Adrenal gland (tissue), 12 donors: ENCODE data around the gene C9orf57. TPM values are rescaled to one million over a fixed set of nuclear protein-coding genes. Genes with fewer than 3 reads are reported as not detected.

Experiments
- DNase-seq, 7 donors: peaks; one replicate each; pipeline ENCODE4 v3.0.0-alpha.2; 2019 to 2020
- H3K27ac ChIP-seq, 5 donors: fragments of 200-600 bp; sonication (generic) in 4 of 5; 1 replicate in 3 of 5; 2 replicates in 2 of 5; pipeline versions ENCODE4 v1.5.1 to v1.8.0; 2016 to 2020; ENCODE audit warnings: mild to moderate bottlenecking in 1 of 5
- H3K27me3 ChIP-seq: fragments of 200-600 bp; 2 replicates; pipeline ENCODE4 v1.8.0; 2021
- H3K36me3 ChIP-seq, 2 donors: fragments of 200-600 bp; replicated peaks in 1 of 2; 1 replicate in 1 of 2; 2 replicates in 1 of 2; pipeline versions ENCODE4 v1.5.1 to v1.8.0; 2018 to 2022
- H3K4me1 ChIP-seq, 2 donors: fragments of 200-600 bp; replicated peaks in 1 of 2; 1 replicate in 1 of 2; 2 replicates in 1 of 2; pipeline versions ENCODE4 v1.5.1 to v1.8.0; 2018 to 2021
- H3K4me3 ChIP-seq, 4 donors: fragments of 200-600 bp; sonication (generic) in 3 of 4; one replicate each; pipeline ENCODE4 v1.5.1; 2016 to 2018
- H3K9me3 ChIP-seq, 3 donors: fragments of 200-600 bp; sonication (generic) in 1 of 3; replicated peaks in 1 of 3; 1 replicate in 2 of 3; 2 replicates in 1 of 3; pipeline versions ENCODE4 v1.5.1 to v1.8.0; 2016 to 2021
- CTCF ChIP-seq, 6 experiments: fragments of 450-650 bp in 4 of 6; fragments of 200-600 bp in 2 of 6; sonication (generic) in 1 of 6; IDR thresholded peaks; 1 replicate in 5 of 6; 2 replicates in 1 of 6; pipeline versions ENCODE4 v1.5.1 to v1.8.0; 2016 to 2021; ENCODE audit warnings: antibody characterized with exemption in 6 of 6, mild to moderate bottlenecking in 2 of 6, moderate library complexity in 1 of 6
- POLR2A ChIP-seq, 2 donors: fragments of 450-650 bp; IDR thresholded peaks; one replicate each; pipeline ENCODE4 v1.6.1; 2017; ENCODE audit warnings: antibody characterized with exemption in 2 of 2, mild to moderate bottlenecking in 2 of 2, moderate library complexity in 1 of 2
- WGBS, 4 donors: extraction: QIAGEN DNeasy Blood & Tissue Kit in 2 of 4; methylation state at CpG; one replicate each; pipeline versions ENCODE4 v1.1.5 to v1.1.7; 2013 to 2017; 5-methylcytosine and 5-hydroxymethylcytosine counted together
- intact Hi-C, 2 donors: fragments of 100-400 bp; cut with DNase I; formaldehyde crosslinking; loops; one replicate each; pipeline versions ENCODE4 v1.14.1 to v1.15.0; 2022 to 2023
- polyA plus RNA-seq, 3 donors: library from polyadenylated mRNA; stranded (reverse); fragments of 200-250 nt in 2 of 3; fragments of 350-450 nt in 1 of 3; fragmentation: Illumina TruSeq in 1 of 3; extraction: RNeasy Lipid Tissue Mini Kit (QIAGEN cat#74804) in 1 of 3; gene quantifications; one replicate each; pipeline ENCODE4 v1.2.3, GENCODE V29; 2013 to 2014
- total RNA-seq, 9 donors: library from RNA; depleted of rRNA in 4 of 9; stranded (reverse); fragments of >200 nt in 4 of 9; fragments of 120-200 nt in 1 of 9; fragmentation: NEBNext Ultra II Directional in 1 of 9; extraction: Animal tissue kit (Norgen Biotek cat#: 25700) in 1 of 9; gene quantifications; one replicate each; pipeline versions ENCODE4 v1.1.0 to v1.2.4, GENCODE V29; 2013 to 2023
- donor health status: healthy with polysubstance abuse.
- donor health status: Bipolar disorder and iron deficiency.
- donor health status: DM: yes; HTN: yes; CAD: no.
- donor health status: DM: no; HTN: no; CAD: no.
- donor health status: DM: no; HTN: no; CAD: no.
- donor health status: DM: yes; HTN: yes; CAD: no.

C9orf57 gene
- total and polyA plus RNA-seq, 12 donors = not detected

GRCh38 chr9:72025906-72026305 lies 34.5 kb downstream of the C9orf57 start:
- TF ChIP-seq CTCF (IDR thresholded peaks at IDR 0.05) = no peak
- TF ChIP-seq POLR2A (IDR thresholded peaks at IDR 0.05) = no peak
- H3K27me3 ChIP-seq = no peaks in the 10 kb centered on the region
- no peaks in the 10 kb centered on the region for H3K9me3 ChIP-seq
- H3K4me3 ChIP-seq = no peak overlapping the region
- H3K36me3 ChIP-seq = no peaks in the 10 kb centered on the region
- DNase-seq = no peak
- intact Hi-C loops = loop anchor here (5.0 to 10.0 kb wide), 2 partner anchors 219 to 221 kb away; no protein-coding TSS in a partner anchor
- WGBS, 4 donors = 56 to 66% (median 58%) methylated on average over 3 of the region's 3 CpGs
- H3K4me1 ChIP-seq = no peaks in the 10 kb centered on the region
- no peak overlapping the region for H3K27ac ChIP-seq

GRCh38 chr9:72023596-72023995 lies 36.8 kb downstream of the C9orf57 start:
- DNase-seq = no peak

DNA sequence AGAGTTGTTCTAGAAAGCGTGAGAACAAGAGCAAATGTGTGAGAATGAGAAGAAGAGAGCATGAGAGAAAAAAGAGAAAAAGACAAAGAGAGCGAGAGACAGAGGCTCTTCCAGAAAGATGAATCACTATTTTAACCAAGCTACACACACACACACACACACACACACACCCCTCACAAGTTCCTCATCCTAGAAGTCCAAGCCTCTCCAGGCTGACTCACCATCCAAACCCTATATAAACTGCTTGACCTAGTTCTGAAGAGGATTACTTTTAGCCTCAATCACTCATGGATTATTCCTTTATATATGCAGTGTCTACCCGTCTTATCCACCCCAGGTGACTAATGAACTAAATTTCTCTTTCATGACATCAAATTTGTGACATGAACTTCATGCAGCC lies 37.6 kb downstream of the C9orf57 start:
- Histone ChIP-seq H3K4me3 (no peak overlapping the region), H3K36me3 (no peaks in the 10 kb centered on the region), H3K27ac (no peak overlapping the region), H3K27me3 (no peaks in the 10 kb centered on the region), H3K9me3 (no peaks in the 10 kb centered on the region), H3K4me1 (no peaks in the 10 kb centered on the region)
- DNase-seq = peak in 1 of 7 donors; percentile 30
- intact Hi-C loops = loop anchor here (5.0 to 10.0 kb wide), 2 partner anchors 201 to 218 kb away; no protein-coding TSS in a partner anchor
- TF ChIP-seq POLR2A (IDR thresholded peaks at IDR 0.05) = no peak
- TF ChIP-seq CTCF (IDR thresholded peaks at IDR 0.05) = no peak
- WGBS, 4 donors = 55 to 70% (median 61%) methylated on average over 3 of the region's 3 CpGs

More at GRCh38 chr9:72023596-72023995, 36.8 kb downstream of the C9orf57 start:
- WGBS, 4 donors = 81 to 94% (median 91%) methylated on average over 4 of the region's 4 CpGs
- no peak overlapping the region for H3K4me3 ChIP-seq
- no peaks in the 10 kb centered on the region for H3K4me1 ChIP-seq
- H3K36me3 ChIP-seq = no peaks in the 10 kb centered on the region
- intact Hi-C loops = loop anchor here (5.0 to 10.0 kb wide), 2 partner anchors 201 to 219 kb away; no protein-coding TSS in a partner anchor
- no peaks in the 10 kb centered on the region for H3K9me3 ChIP-seq
- TF ChIP-seq POLR2A (IDR thresholded peaks at IDR 0.05) (no peak), CTCF (IDR thresholded peaks at IDR 0.05) (no peak)
- H3K27ac ChIP-seq = no peak overlapping the region
- no peaks in the 10 kb centered on the region for H3K27me3 ChIP-seq

- intact Hi-C loops = loop anchor here in 1 of 2 donors (10.0 kb wide), 1 partner anchor 1699 kb away; no protein-coding TSS in a partner anchor
- Histone ChIP-seq H3K4me3 (no peak overlapping the region), H3K9me3 (no peaks in the 10 kb centered on the region), H3K27ac (no peak overlapping the region), H3K36me3 (no peaks in the 10 kb centered on the region), H3K4me1 (no peaks in the 10 kb centered on the region), H3K27me3 (no peaks in the 10 kb centered on the region)
- 0 to 43% (median 25%) methylated on average over 1 of the region's 1 CpG for WGBS, 4 donors
- TF ChIP-seq POLR2A (IDR thresholded peaks at IDR 0.05) (no peak), CTCF (IDR thresholded peaks at IDR 0.05) (no peak)
- DNase-seq = no peak
Observed at GRCh38 chr9:72013292-72013760, 47.1 kb downstream of the C9orf57 start.
